K562 (cell line): ENCODE data around the gene GATA6. TPM values are rescaled to one million over a fixed set of nuclear protein-coding genes. Genes with fewer than 3 reads are reported as not detected.

Source experiments
- ATAC-seq: fragments of 200-7000 bp; cut with Tn5 transposase; 3 replicates; pipeline ENCODE4 v1.9.1; 2020; ENCODE audit warnings: moderate library complexity
- BruUV-seq: library from RNA; stranded (reverse); fragments of 400-500 nt; replicated peaks from 2 replicates; lab custom pipeline; 2021; lab: Mats Ljungman, UMichigan
- CTCF ChIA-PET: fragments of 300-600 bp; formaldehyde crosslinking; extraction: SDS; loops from one replicate; lab custom pipeline; 2021; ENCODE audit warnings: low intra/inter-chr PET ratio; lab: Yijun Ruan, JAX
- POLR2A ChIA-PET: fragments of 300-600, 350-650 bp; sonication (Branson Sonifier 250); formaldehyde crosslinking; extraction: SDS; loops from one replicate; lab custom pipeline; 2021; ENCODE audit warnings: antibody characterized with exemption, inconsistent platforms; lab: Yijun Ruan, JAX
- DNase-seq, 4 experiments: peaks; one replicate each; pipeline versions ENCODE4 v3.0.0 to v3.0.0-alpha.2; 2011 to 2018; ENCODE audit warnings: low spot score in 3 of 4, mixed read lengths in 3 of 4; ENCODE audit errors: extremely low read depth in 1 of 4
- FAIRE-seq: peaks from 2 replicates; lab custom pipeline; 2011; peaks lifted over from hg19 to GRCh38; lab: Jason Lieb, UNC
- H2AFZ ChIP-seq: 2 replicates; pipeline ENCODE4 v1.6.0; 2011; ENCODE audit warnings: low read depth, low read length, control low read depth, inconsistent platforms
- H3K27ac ChIP-seq: fragments of 200-600 bp; 3 replicates; pipeline ENCODE4 v1.8.0; 2011; ENCODE audit warnings: low read depth, mild to moderate bottlenecking, control low read depth, inconsistent platforms, low read length, moderate library complexity, mixed read lengths; ENCODE audit errors: extremely low read depth
- H3K27me3 ChIP-seq, 2 experiments: fragments of 300-600 bp in 1 of 2; 2 replicates in 1 of 2; 3 replicates in 1 of 2; pipeline versions ENCODE4 v1.6.0 to v1.8.0; 2011; ENCODE audit warnings: inconsistent platforms in 2 of 2, low read length in 2 of 2, mild to moderate bottlenecking in 1 of 2, mixed read lengths in 1 of 2, moderate library complexity in 1 of 2; ENCODE audit not compliant: control insufficient read depth in 2 of 2, insufficient read depth in 2 of 2
- H3K36me3 ChIP-seq: fragments of 300-600 bp; 3 replicates; pipeline ENCODE4 v1.8.0; 2011; ENCODE audit warnings: mild to moderate bottlenecking, low read length, inconsistent platforms; ENCODE audit not compliant: control insufficient read depth, insufficient read depth
- H3K4me1 ChIP-seq, 2 experiments: fragments of 200-600 bp in 1 of 2; replicated peaks in 1 of 2; 2 replicates in 1 of 2; 3 replicates in 1 of 2; pipeline versions ENCODE4 v1.5.1 to v1.8.0; 2011; ENCODE audit warnings: inconsistent platforms in 2 of 2, low read length in 2 of 2, mild to moderate bottlenecking in 1 of 2, mixed read lengths in 1 of 2, moderate library complexity in 1 of 2; ENCODE audit not compliant: control insufficient read depth in 2 of 2, insufficient read depth in 2 of 2
- H3K4me2 ChIP-seq: 2 replicates; pipeline ENCODE4 v1.6.1; 2011; ENCODE audit warnings: low read length, control low read depth, inconsistent platforms, mixed read lengths; ENCODE audit not compliant: insufficient read depth
- H3K4me3 ChIP-seq: fragments of 200-600 bp; sonication (generic), shearing (Covaris generic); 2 replicates; pipeline ENCODE4 v1.5.1; 2016; ENCODE audit warnings: control low read depth, inconsistent platforms
- H3K79me2 ChIP-seq: fragments of 200-600 bp; 3 replicates; pipeline ENCODE4 v1.8.0; 2011; ENCODE audit warnings: low read length, inconsistent platforms; ENCODE audit not compliant: control insufficient read depth, insufficient read depth
- H3K9ac ChIP-seq, 2 experiments: 2 replicates each; pipeline versions ENCODE4 v1.6.0 to v1.6.1; 2011; ENCODE audit warnings: low read depth in 2 of 2, low read length in 2 of 2, control low read depth in 1 of 2, inconsistent platforms in 1 of 2, mild to moderate bottlenecking in 1 of 2, mixed read lengths in 1 of 2; ENCODE audit not compliant: insufficient read depth in 1 of 2
- H3K9me1 ChIP-seq: one replicate; pipeline ENCODE4 v1.6.0; 2011; ENCODE audit warnings: inconsistent platforms, mild to moderate bottlenecking, low read length, moderate library complexity; ENCODE audit not compliant: control insufficient read depth, insufficient read depth
- H3K9me3 ChIP-seq: replicated peaks from 2 replicates; pipeline ENCODE4 v1.5.1; 2011; ENCODE audit warnings: low read depth, low read length, inconsistent platforms; ENCODE audit not compliant: control insufficient read depth, insufficient read depth
- H4K20me1 ChIP-seq: replicated peaks from 2 replicates; pipeline ENCODE4 v1.6.1; 2011; ENCODE audit warnings: low read length, inconsistent platforms, mixed read lengths; ENCODE audit not compliant: control insufficient read depth, insufficient read depth
- ZBTB49 ChIP-seq: sonication (generic); formaldehyde crosslinking; IDR thresholded peaks from 2 replicates; pipeline ENCODE4 v1.8.0; 2022; ENCODE audit warnings: missing genetic modification reagents, mild to moderate bottlenecking, borderline replicate concordance
- ZNF512 ChIP-seq: IDR thresholded peaks from 2 replicates; pipeline ENCODE4 v1.6.1; 2016; ENCODE audit warnings: missing genetic modification characterization, missing compliant biosample characterization
- WGBS: fragments of 100-300 bp; shearing (Covaris generic); methylation state at CpG from one replicate; pipeline ENCODE4 v1.1.6; 2016; ENCODE audit warnings: low coverage, mixed read lengths; ENCODE audit not compliant: insufficient coverage; ENCODE audit errors: missing lambda C conversion rate; 5-methylcytosine and 5-hydroxymethylcytosine counted together
- in situ Hi-C: fragments of 300-500 bp; cut with MboI; formaldehyde crosslinking; loops from 4 replicates; pipeline ENCODE4 v1.15.0; 2018; ENCODE audit warnings: inconsistent platforms, mixed read lengths
- intact Hi-C: fragments of 100-400 bp; cut with micrococcal nuclease; formaldehyde crosslinking; loops from 2 replicates; pipeline ENCODE4 v1.14.2; 2022
- polyA plus RNA-seq, 8 experiments: library from polyadenylated mRNA; depleted of rRNA in 4 of 8; stranded (reverse) in 5 of 8; unstranded in 3 of 8; fragments of >200 nt; fragmentation: Nextera tagmentation in 2 of 8; fragmentation: Illumina TruSeq in 1 of 8; extraction: Ambion mirVana in 2 of 8; extraction: Trizol in 1 of 8; gene quantifications; 2 replicates each; pipeline versions ENCODE4 v1.2.1 to v1.2.3, GENCODE V29; 2011 to 2014; ENCODE audit warnings: inconsistent platforms in 1 of 8, missing spikeins in 1 of 8
- total RNA-seq, 7 experiments: library from RNA; depleted of rRNA in 6 of 7; stranded (reverse); fragments of >200 nt in 6 of 7; fragmentation: Illumina TruSeq in 2 of 7; extraction: Trizol in 2 of 7; gene quantifications; 2 replicates each; pipeline versions ENCODE4 v1.2.1 to v1.2.3, GENCODE V29; 2011 to 2021; ENCODE audit warnings: low replicate concordance in 1 of 7

Gene GATA6
- total and polyA plus RNA-seq, 9 of the 15 experiments (the other 6 are each of a cell fraction or from before 2014, with no cell fraction given) = 0.01 to 0.24 (median 0.16) TPM; not detected in 5

GRCh38 chr18:22207021-22207758, 37.8 kb downstream of the GATA6 start:
- POLR2A ChIA-PET = interaction anchor here (0.7 kb wide), 1 partner anchor 10 kb away, joined by 3 read pairs; no protein-coding TSS in a partner anchor
- Histone ChIP-seq H3K36me3 (no peaks in the 10 kb centered on the region), H3K79me2 (no peaks in the 10 kb centered on the region), H3K4me3 (no peak overlapping the region), H3K27ac (no peak overlapping the region), H3K9me3 (no peaks in the 10 kb centered on the region), H3K4me1 (0 out of 5 replicates have a peak, but pooled peaks cover 0 to 3% of the 10 kb centered on the region in 2 experiments), H3K9ac (no peak overlapping the region), H4K20me1 (no peaks in the 10 kb centered on the region), H3K27me3 (peaks cover 5 to 15% of the 10 kb centered on the region in 2 experiments; a peak in 4 of 5 replicates), H3K9me1 (no peaks in the 10 kb centered on the region), H2AFZ (no peak overlapping the region), H3K4me2 (no peak overlapping the region)
- TF ChIP-seq ZBTB49 (CRISPR knock-in tag) (no peak), ZNF512 (peak; percentile 73; the same call in 1 of the 2 replicates)
- FAIRE-seq = no peak
- in situ Hi-C loops (no loop called here), intact Hi-C loops (no loop called here)
- ATAC-seq = no peak
- no peak for DNase-seq
- 1% methylated on average over 5 of the region's 5 CpGs for WGBS
- CTCF ChIA-PET = no interaction called here
- BruUV-seq = no TSS peak
